ENCODE measurements around the gene PDHX. TPM values are rescaled to one million over a fixed set of nuclear protein-coding genes. Genes with fewer than 3 reads are reported as not detected.

Gene PDHX
- total RNA-seq (ENCODE audit: low replicate concordance): 40.3 and 46.0 TPM in 2 replicates
- long read RNA-seq, transcript PDHX-201 (11 exons, 2,389 nt): major isoform, 312 of 355 reads
- long read RNA-seq, partial matches to known transcripts: 8 of 355 reads
- long read RNA-seq, other reads (novel, unspliced or antisense): 31 of 355 reads

DNA sequence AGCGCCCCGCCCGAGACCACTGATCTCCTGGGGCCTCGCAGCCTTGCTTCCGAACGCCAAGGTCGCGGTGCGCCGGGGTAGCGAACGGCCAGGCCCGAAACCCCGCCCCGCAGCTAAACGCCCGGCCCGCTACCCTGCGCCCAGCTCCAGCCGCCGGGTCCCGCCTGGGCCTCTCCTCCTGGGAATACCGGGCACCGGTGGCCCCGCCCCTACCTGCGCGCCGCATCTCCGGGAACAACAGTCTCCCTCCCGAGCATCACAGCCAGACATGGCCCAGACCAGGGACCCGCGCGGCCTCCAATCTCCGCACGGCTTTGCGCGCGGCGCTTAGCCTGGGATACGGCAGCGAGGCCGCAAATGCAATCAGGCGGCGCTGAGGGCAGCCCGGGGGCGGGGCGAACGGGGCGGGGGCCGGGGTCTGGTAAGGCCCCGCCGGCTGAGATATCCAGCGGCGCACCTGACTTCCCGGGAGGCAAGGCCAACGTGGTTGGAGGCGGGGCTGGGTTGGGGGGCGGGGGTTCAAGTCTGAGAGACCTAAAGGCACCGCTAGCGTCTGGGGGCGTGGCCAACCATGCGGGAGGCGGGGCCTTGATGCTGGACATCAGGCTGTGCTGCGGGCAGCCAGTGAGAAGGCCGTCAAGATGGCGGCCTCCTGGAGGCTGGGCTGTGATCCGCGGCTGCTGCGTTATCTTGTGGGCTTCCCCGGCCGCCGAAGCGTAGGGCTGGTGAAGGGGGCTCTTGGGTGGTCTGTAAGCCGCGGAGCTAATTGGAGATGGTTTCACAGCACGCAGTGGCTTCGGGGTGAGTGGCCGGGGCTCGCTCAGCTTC lies at the start of gene PDHX, which contains the start of gene APIP:
Gene PDHX, plus strand, starts transcription at position 604 of the 828 bp plus-strand sequence. Its CDS starts 38 bp downstream, at position 642.
Gene APIP, minus strand, starts transcription at position 365 of the 828 bp plus-strand sequence. Its CDS starts 95 bp downstream, at position 270.
- H3K27me3 Mint-ChIP-seq: no peaks in the 10 kb centered on the region
- peaks cover 29% of the 10 kb centered on the region for H3K4me1 Mint-ChIP-seq (ENCODE audit: unreplicated experiment)
- peak within 1 kb of the TSS; percentile 98 for H3K27ac Mint-ChIP-seq
- peak; percentile 97 for DNase-seq (ENCODE audit: extremely low spot score, unreplicated experiment)
- TF ChIP-seq, protein P1, sequence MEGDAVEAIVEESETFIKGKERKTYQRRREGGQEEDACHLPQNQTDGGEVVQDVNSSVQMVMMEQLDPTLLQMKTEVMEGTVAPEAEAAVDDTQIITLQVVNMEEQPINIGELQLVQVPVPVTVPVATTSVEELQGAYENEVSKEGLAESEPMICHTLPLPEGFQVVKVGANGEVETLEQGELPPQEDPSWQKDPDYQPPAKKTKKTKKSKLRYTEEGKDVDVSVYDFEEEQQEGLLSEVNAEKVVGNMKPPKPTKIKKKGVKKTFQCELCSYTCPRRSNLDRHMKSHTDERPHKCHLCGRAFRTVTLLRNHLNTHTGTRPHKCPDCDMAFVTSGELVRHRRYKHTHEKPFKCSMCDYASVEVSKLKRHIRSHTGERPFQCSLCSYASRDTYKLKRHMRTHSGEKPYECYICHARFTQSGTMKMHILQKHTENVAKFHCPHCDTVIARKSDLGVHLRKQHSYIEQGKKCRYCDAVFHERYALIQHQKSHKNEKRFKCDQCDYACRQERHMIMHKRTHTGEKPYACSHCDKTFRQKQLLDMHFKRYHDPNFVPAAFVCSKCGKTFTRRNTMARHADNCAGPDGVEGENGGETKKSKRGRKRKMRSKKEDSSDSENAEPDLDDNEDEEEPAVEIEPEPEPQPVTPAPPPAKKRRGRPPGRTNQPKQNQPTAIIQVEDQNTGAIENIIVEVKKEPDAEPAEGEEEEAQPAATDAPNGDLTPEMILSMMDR (conservative IDR thresholded peaks at IDR 0.05): no peak
- peak within 1 kb of the TSS; percentile 98 for H3K4me3 Mint-ChIP-seq
- no peaks in the 10 kb centered on the region for H3K9me3 Mint-ChIP-seq
- H3K36me3 Mint-ChIP-seq: peaks cover 23% of the 10 kb centered on the region

DNA sequence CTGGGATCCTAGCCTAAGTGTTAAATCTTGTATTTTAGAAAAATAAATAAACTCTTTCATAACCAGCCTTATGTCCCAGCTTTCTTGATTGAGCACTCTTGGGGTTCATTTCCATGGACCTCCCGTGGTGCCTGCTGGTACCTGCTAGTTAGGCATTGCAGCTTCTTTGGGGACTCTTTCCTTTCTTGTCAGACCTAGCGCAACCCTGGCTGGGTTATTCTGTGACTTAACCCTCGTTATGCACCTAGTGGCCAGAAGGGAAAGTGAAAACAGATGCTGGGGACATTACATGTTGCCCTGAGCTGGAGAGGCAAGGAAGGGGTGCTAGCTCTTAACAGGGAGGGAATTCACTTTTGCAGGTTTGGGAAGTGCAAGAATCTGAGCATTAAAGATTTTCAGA lies 47.0 kb upstream of the PDHX start:
- Mint-ChIP-seq H3K9me3 (no peaks in the 10 kb centered on the region), H3K27ac (no peak overlapping the region), H3K4me3 (no peak overlapping the region), H3K27me3 (no peaks in the 10 kb centered on the region), H3K4me1 (ENCODE audit: unreplicated experiment) (peaks cover 5% of the 10 kb centered on the region), H3K36me3 (peaks cover 6% of the 10 kb centered on the region)
- TF ChIP-seq, protein P1 (conservative IDR thresholded peaks at IDR 0.05): peak; percentile 50
- no peak for DNase-seq (ENCODE audit: extremely low spot score, unreplicated experiment)

DNA sequence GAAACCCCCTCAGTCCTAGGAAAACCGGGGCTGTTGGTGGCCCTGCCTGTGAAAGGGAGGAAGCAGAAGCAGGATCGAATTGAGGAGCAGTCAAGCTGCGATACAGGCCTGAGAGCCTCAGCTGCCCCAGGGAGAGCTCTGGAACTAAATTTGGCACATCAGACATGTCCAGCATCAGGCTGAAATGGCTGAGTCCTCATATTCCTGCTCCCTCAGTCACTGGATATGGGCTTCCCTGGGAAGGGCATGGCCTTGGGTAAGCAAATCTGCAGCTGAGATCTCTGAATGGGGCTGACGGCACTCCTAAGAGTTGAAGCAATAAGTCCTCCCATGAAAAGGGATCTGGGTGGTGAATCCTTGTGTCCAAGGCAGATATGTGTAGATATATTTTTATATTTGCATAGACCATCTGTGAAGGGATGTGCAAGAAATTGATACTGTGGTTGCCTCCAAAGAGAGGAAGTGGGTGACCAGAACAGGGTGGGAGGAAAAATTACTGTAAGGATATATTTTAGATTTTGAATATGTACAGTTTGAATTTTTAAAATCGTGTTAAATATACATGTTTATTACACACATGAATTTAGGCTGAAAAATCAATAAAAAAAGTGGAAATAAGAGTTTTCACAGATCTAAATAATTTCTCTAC lies 45.7 kb upstream of the PDHX start:
- TF ChIP-seq, protein P1 (conservative IDR thresholded peaks at IDR 0.05): no peak
- Mint-ChIP-seq H3K4me3 (no peak overlapping the region), H3K4me1 (ENCODE audit: unreplicated experiment) (peaks cover 5% of the 10 kb centered on the region), H3K27me3 (no peaks in the 10 kb centered on the region), H3K36me3 (peaks cover 5% of the 10 kb centered on the region), H3K9me3 (no peaks in the 10 kb centered on the region), H3K27ac (no peak overlapping the region)
- DNase-seq (ENCODE audit: extremely low spot score, unreplicated experiment): no peak

DNA sequence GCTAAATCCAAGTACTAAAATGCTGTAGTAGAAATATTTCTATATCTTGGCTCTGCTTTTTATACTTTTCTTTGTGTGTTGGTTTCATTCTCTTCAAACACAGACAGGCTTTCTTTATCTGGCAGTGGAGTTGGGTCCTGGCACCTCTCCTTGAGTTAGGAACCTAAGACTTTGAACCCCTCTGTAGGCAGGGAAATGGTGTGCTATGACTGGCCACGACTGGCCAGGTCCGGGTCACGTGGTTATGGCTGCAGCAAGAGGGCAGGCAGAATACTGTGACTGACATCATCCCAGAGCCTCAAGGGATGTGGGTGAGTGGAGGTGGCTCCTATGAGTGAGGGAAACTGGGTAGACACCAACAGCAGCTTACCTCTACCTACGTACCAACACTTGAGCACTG lies 42.2 kb upstream of the PDHX start:
- H3K36me3 Mint-ChIP-seq: peaks cover 9% of the 10 kb centered on the region
- no peak overlapping the region for H3K4me3 Mint-ChIP-seq
- H3K27ac Mint-ChIP-seq: no peak overlapping the region
- H3K9me3 Mint-ChIP-seq: no peaks in the 10 kb centered on the region
- H3K27me3 Mint-ChIP-seq: no peaks in the 10 kb centered on the region
- TF ChIP-seq, protein P1 (conservative IDR thresholded peaks at IDR 0.05): no peak
- peaks cover 5% of the 10 kb centered on the region for H3K4me1 Mint-ChIP-seq (ENCODE audit: unreplicated experiment)
- no peak for DNase-seq (ENCODE audit: extremely low spot score, unreplicated experiment)

DNA sequence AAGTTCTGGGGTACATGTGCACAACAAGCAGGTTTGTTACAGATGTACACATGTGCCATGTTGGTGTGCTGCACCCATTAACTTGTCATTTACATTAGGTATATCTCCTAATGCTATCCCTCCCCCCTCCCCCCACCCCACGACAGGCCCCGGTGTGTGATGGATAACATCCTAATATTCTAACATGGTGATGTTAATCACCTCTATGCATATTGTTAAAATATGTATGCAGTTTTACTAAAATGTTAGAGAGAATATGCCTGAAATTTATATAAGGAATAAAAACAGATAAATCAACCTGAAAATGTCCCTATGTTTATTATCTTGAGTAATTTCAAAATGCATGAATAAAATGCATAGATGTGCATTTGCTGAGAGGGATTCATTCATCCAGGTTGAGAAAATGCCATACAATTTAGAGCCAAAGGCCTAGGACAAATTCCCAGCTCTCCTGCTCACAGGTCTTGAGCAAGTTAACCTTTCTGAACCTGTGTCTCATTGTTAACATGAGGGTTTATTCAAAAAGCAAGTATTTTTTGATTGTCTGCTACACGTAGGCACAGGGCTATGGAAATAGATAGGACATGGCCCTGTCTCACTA lies 38.9 kb upstream of the PDHX start:
- H3K9me3 Mint-ChIP-seq: no peaks in the 10 kb centered on the region
- no peak overlapping the region for H3K4me3 Mint-ChIP-seq
- DNase-seq (ENCODE audit: extremely low spot score, unreplicated experiment): no peak
- H3K4me1 Mint-ChIP-seq (ENCODE audit: unreplicated experiment): no peaks in the 10 kb centered on the region
- H3K36me3 Mint-ChIP-seq: peaks cover 18% of the 10 kb centered on the region
- TF ChIP-seq, protein P1 (conservative IDR thresholded peaks at IDR 0.05): no peak
- H3K27me3 Mint-ChIP-seq: no peaks in the 10 kb centered on the region
- no peak overlapping the region for H3K27ac Mint-ChIP-seq
